ENCODE results near the gene PARL. TPM values are rescaled to one million over a fixed set of nuclear protein-coding genes. Genes with fewer than 3 reads are reported as not detected.

PARL gene
- polyA plus RNA-seq, 1 of the 3 experiments (the other 2 are of a cell fraction): 50.1 TPM

DNA sequence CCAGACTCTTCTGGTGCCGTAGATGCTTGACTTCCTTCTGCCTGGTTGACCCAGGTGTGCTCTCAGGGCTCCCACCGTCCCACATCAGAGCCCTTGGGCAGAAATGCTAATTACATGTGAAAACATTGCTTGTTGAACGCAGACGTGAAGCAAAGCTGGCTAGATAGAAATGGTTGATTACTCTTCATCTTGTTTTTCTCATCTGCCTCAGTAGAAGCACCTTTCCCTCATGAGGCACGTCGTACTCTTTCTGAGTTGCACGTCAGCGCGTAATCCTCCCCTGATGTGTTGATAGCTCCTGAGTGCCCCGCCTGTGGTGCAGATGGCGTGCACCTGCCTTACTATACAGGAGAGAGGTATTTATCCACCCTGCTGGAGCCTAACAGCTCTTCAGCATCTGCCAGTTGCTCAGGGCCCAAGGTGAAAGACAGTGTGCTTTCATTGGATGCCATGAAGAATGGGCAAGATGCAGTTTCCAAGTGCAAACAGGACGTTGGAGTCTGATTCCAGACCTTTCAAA lies 77.4 kb downstream of the PARL start:
- H4K20me1 ChIP-seq (ENCODE audit: insufficient read depth): no peaks in the 10 kb centered on the region
- no peak overlapping the region for H3K4me2 ChIP-seq
- DNase-seq: no peak
- H3F3A ChIP-seq (replicated peaks; ENCODE audit: insufficient read depth): no peaks in the 10 kb centered on the region
- no peak overlapping the region for H3K4me3 ChIP-seq (ENCODE audit: low read depth in 2 of 2, low read length in 1 of 2)
- peaks cover 38 to 77% of the 10 kb centered on the region in 2 experiments for H3K36me3 ChIP-seq (replicated peaks in 1 of 2; ENCODE audit: control insufficient read depth in 1 of 2, insufficient read depth in 2 of 2, low read length in 1 of 2)
- 98% methylated on average over 11 of the region's 12 CpGs for WGBS (ENCODE audit: low lambda C conversion rate)
- no peaks in the 10 kb centered on the region for H3K4me1 ChIP-seq (ENCODE audit: control insufficient read depth in 1 of 2, insufficient read depth in 2 of 2, low read depth in 1 of 2, low read length in 1 of 2)
- H3K9me3 ChIP-seq: no peaks in the 10 kb centered on the region
- H3K79me2 ChIP-seq (ENCODE audit: insufficient read depth): no peaks in the 10 kb centered on the region
- H3K9me2 ChIP-seq: no peaks in the 10 kb centered on the region
- H3K9ac ChIP-seq: no peak overlapping the region
- CTCF ChIA-PET: no interaction called here
- H2AFZ ChIP-seq (ENCODE audit: low read depth): no peak overlapping the region
- POLR2A ChIA-PET: no interaction called here
- no peaks in the 10 kb centered on the region for H3K27me3 ChIP-seq (ENCODE audit: insufficient read depth)
- TF ChIP-seq EZH2phosphoT487 (IDR thresholded peaks at IDR 0.05; ENCODE audit: borderline replicate concordance, low read depth): no peak
- TF ChIP-seq SMC3 (IDR thresholded peaks at IDR 0.05; ENCODE audit: low read depth, low read length): no peak
- no peak for TF ChIP-seq FOXM1 (IDR thresholded peaks at IDR 0.05; ENCODE audit: low read depth)
- no peak for TF ChIP-seq TEAD4 (IDR thresholded peaks at IDR 0.05; ENCODE audit: borderline replicate concordance, insufficient read depth)
- TF ChIP-seq, protein P1, sequence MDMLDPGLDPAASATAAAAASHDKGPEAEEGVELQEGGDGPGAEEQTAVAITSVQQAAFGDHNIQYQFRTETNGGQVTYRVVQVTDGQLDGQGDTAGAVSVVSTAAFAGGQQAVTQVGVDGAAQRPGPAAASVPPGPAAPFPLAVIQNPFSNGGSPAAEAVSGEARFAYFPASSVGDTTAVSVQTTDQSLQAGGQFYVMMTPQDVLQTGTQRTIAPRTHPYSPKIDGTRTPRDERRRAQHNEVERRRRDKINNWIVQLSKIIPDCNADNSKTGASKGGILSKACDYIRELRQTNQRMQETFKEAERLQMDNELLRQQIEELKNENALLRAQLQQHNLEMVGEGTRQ (IDR thresholded peaks at IDR 0.05; ENCODE audit: borderline replicate concordance, low read depth, low read length): no peak
- TF ChIP-seq, protein P2, sequence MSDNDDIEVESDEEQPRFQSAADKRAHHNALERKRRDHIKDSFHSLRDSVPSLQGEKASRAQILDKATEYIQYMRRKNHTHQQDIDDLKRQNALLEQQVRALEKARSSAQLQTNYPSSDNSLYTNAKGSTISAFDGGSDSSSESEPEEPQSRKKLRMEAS (IDR thresholded peaks at IDR 0.05; ENCODE audit: low read depth): no peak
- TF ChIP-seq POLR2AphosphoS5 (IDR thresholded peaks at IDR 0.05; ENCODE audit: low read depth, low read length): no peak
- no peak for TF ChIP-seq REST (IDR thresholded peaks at IDR 0.05; ENCODE audit: low read depth, low read length)
- no peak for TF ChIP-seq FOXJ3 (CRISPR knock-in tag; IDR thresholded peaks at IDR 0.05)
- TF ChIP-seq RXRA (IDR thresholded peaks at IDR 0.05; ENCODE audit: borderline replicate concordance, low read depth): no peak
- no peak for TF ChIP-seq GATA2 (CRISPR knock-in tag; IDR thresholded peaks at IDR 0.05)
- TF ChIP-seq RAD21 (IDR thresholded peaks at IDR 0.05; ENCODE audit: low read length): no peak
- TF ChIP-seq ZBTB33 (IDR thresholded peaks at IDR 0.05; ENCODE audit: borderline replicate concordance, low read depth): no peak
- TF ChIP-seq, protein P3, sequence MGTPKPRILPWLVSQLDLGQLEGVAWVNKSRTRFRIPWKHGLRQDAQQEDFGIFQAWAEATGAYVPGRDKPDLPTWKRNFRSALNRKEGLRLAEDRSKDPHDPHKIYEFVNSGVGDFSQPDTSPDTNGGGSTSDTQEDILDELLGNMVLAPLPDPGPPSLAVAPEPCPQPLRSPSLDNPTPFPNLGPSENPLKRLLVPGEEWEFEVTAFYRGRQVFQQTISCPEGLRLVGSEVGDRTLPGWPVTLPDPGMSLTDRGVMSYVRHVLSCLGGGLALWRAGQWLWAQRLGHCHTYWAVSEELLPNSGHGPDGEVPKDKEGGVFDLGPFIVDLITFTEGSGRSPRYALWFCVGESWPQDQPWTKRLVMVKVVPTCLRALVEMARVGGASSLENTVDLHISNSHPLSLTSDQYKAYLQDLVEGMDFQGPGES (IDR thresholded peaks at IDR 0.05; ENCODE audit: low read depth, low read length): no peak
- H3K27ac ChIP-seq (ENCODE audit: low read depth in 2 of 2, low read length in 1 of 2): no peak overlapping the region

All from SK-N-SH (cell line).